ENCODE measurements around the gene PIP4K2A. TPM values are rescaled to one million over a fixed set of nuclear protein-coding genes. Genes with fewer than 3 reads are reported as not detected.
A peak's percentile ranks its signal among the peaks of the same experiment; 100 is the strongest.

Gene PIP4K2A
- total RNA-seq, 1 donor from 2014 or later, result 22.4 TPM

GRCh38 chr10:22708772-22709171 lies 5.6 kb downstream of the PIP4K2A start:
- no peak for TF ChIP-seq CTCF (IDR thresholded peaks at IDR 0.05; ENCODE audit: unreplicated experiment)
- H3K36me3 Mint-ChIP-seq (ENCODE audit: insufficient read depth), result peaks cover 2% of the 10 kb centered on the region
- no peak overlapping the region for H3K4me3 Mint-ChIP-seq (ENCODE audit: low read depth)
- peaks cover 15% of the 10 kb centered on the region for H3K27me3 Mint-ChIP-seq
- H3K27ac Mint-ChIP-seq, result no peak overlapping the region
- no peak for DNase-seq (ENCODE audit: low spot score, unreplicated experiment)
- H3K4me1 Mint-ChIP-seq (ENCODE audit: low read depth), result peaks cover 10% of the 10 kb centered on the region
- no peaks in the 10 kb centered on the region for H3K9me3 Mint-ChIP-seq (ENCODE audit: low read depth)

GRCh38 chr10:22705527-22705926 lies 8.9 kb downstream of the PIP4K2A start:
- peaks cover 4% of the 10 kb centered on the region for H3K36me3 Mint-ChIP-seq (ENCODE audit: insufficient read depth)
- H3K4me3 Mint-ChIP-seq (ENCODE audit: low read depth), result no peak overlapping the region
- peaks cover 4% of the 10 kb centered on the region for H3K9me3 Mint-ChIP-seq (ENCODE audit: low read depth)
- no peak for DNase-seq (ENCODE audit: low spot score, unreplicated experiment)
- peaks cover 17% of the 10 kb centered on the region for H3K4me1 Mint-ChIP-seq (ENCODE audit: low read depth)
- peaks cover 2% of the 10 kb centered on the region for H3K27me3 Mint-ChIP-seq
- TF ChIP-seq CTCF (IDR thresholded peaks at IDR 0.05; ENCODE audit: unreplicated experiment), result no peak
- H3K27ac Mint-ChIP-seq, result no peak overlapping the region

GRCh38 chr10:22704942-22705341 lies 9.4 kb downstream of the PIP4K2A start:
- H3K27me3 Mint-ChIP-seq, result no peaks in the 10 kb centered on the region
- H3K4me3 Mint-ChIP-seq (ENCODE audit: low read depth), result no peak overlapping the region
- DNase-seq (ENCODE audit: low spot score, unreplicated experiment), result no peak
- H3K27ac Mint-ChIP-seq, result peak overlapping the region; percentile 14
- peaks cover 4% of the 10 kb centered on the region for H3K9me3 Mint-ChIP-seq (ENCODE audit: low read depth)
- no peak for TF ChIP-seq CTCF (IDR thresholded peaks at IDR 0.05; ENCODE audit: unreplicated experiment)
- peaks cover 4% of the 10 kb centered on the region for H3K36me3 Mint-ChIP-seq (ENCODE audit: insufficient read depth)
- H3K4me1 Mint-ChIP-seq (ENCODE audit: low read depth), result peaks cover 23% of the 10 kb centered on the region

- no peak for TF ChIP-seq CTCF (IDR thresholded peaks at IDR 0.05; ENCODE audit: unreplicated experiment)
- Mint-ChIP-seq H3K27me3 (no peaks in the 10 kb centered on the region), H3K36me3 (ENCODE audit: insufficient read depth) (peaks cover 4% of the 10 kb centered on the region), H3K9me3 (ENCODE audit: low read depth) (peaks cover 4% of the 10 kb centered on the region), H3K4me1 (ENCODE audit: low read depth) (peaks cover 25% of the 10 kb centered on the region), H3K27ac (no peak overlapping the region), H3K4me3 (ENCODE audit: low read depth) (no peak overlapping the region)
- no peak for DNase-seq (ENCODE audit: low spot score, unreplicated experiment)
These were observed 9.9 kb downstream of the PIP4K2A start for GRCh38 chr10:22704471-22704911.

GRCh38 chr10:22702348-22702747 lies 12.0 kb downstream of the PIP4K2A start:
- Mint-ChIP-seq H3K4me3 (ENCODE audit: low read depth) (no peak overlapping the region), H3K4me1 (ENCODE audit: low read depth) (peaks cover 29% of the 10 kb centered on the region), H3K36me3 (ENCODE audit: insufficient read depth) (peaks cover 2% of the 10 kb centered on the region), H3K9me3 (ENCODE audit: low read depth) (peaks cover 4% of the 10 kb centered on the region), H3K27ac (no peak overlapping the region), H3K27me3 (no peaks in the 10 kb centered on the region)
- TF ChIP-seq CTCF (IDR thresholded peaks at IDR 0.05; ENCODE audit: unreplicated experiment), result no peak
- no peak for DNase-seq (ENCODE audit: low spot score, unreplicated experiment)
